Naive B cell (primary cell): Measurements from ENCODE around the gene SLC6A19. TPM values are rescaled to one million over a fixed set of nuclear protein-coding genes. Genes with fewer than 3 reads are reported as not detected.

Source experiments
- ATAC-seq, 2 donors: fragments of 150-1000 bp; cut with Tn5 transposase; 2 replicates each; pipeline ENCODE4 v1.10.0; 2021; ENCODE audit warnings: low read depth in 2 of 2, mild to moderate bottlenecking in 2 of 2, moderate library complexity in 2 of 2
- DNase-seq: peaks from one replicate; pipeline ENCODE4 v3.0.0; 2022
- H3K27ac Mint-ChIP-seq, 6 donors: one replicate each; pipeline ENCODE4 v1.8.0; 2020 to 2022; ENCODE audit warnings: mild to moderate bottlenecking in 6 of 6, mixed read lengths in 6 of 6, moderate library complexity in 5 of 6, inconsistent platforms in 2 of 6
- H3K27me3 Mint-ChIP-seq, 3 donors: one replicate each; pipeline ENCODE4 v1.8.0; 2021 to 2022; ENCODE audit warnings: mixed read lengths in 3 of 3, mild to moderate bottlenecking in 1 of 3
- H3K36me3 Mint-ChIP-seq, 2 donors: one replicate each; pipeline ENCODE4 v1.8.0; 2020 to 2022; ENCODE audit warnings: mixed read lengths in 2 of 2, inconsistent platforms in 1 of 2, mild to moderate bottlenecking in 1 of 2
- H3K4me1 Mint-ChIP-seq, 3 donors: one replicate each; pipeline ENCODE4 v1.8.0; 2020 to 2022; ENCODE audit warnings: mixed read lengths in 3 of 3, inconsistent platforms in 1 of 3, mild to moderate bottlenecking in 1 of 3, moderate library complexity in 1 of 3
- H3K4me3 Mint-ChIP-seq, 8 donors: one replicate each; pipeline ENCODE4 v1.8.0; 2020 to 2022; ENCODE audit warnings: mild to moderate bottlenecking in 8 of 8, mixed read lengths in 8 of 8, moderate library complexity in 8 of 8, inconsistent platforms in 2 of 8
- H3K9me3 Mint-ChIP-seq, 7 donors: one replicate each; pipeline ENCODE4 v1.8.0; 2020 to 2022; ENCODE audit warnings: mixed read lengths in 7 of 7, mild to moderate bottlenecking in 5 of 7, inconsistent platforms in 2 of 7, moderate library complexity in 1 of 7
- polyA plus RNA-seq, 6 donors: library from polyadenylated mRNA; unstranded; fragments of 300-500 nt; fragmentation: Illumina TruSeq; gene quantifications; one replicate each; pipeline ENCODE4 v1.2.3, GENCODE V29; 2021; ENCODE audit warnings: low read depth in 6 of 6

SLC6A19 gene
- polyA plus RNA-seq, 6 donors from 2014 or later = not detected

DNA sequence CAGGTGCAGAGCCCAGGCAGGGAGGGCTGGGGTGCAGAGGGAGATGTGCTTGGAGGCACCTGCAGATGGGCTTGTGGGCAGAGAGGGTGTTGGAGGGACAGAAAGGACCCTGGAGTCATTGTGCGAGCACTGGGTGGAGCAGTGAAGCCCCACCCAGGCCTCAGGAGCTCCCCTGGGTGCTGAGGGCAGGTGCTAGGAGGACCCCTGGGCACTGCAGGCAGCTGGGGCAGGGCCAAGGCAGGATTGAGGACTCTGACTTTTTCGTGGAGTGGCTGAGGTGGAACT lies 13.5 kb downstream of the SLC6A19 start:
- peaks cover 0 to 8% (median 0%) of the 10 kb centered on the region in 7 donors for H3K9me3 Mint-ChIP-seq
- H3K36me3 Mint-ChIP-seq = no peaks in the 10 kb centered on the region
- ATAC-seq = no peak
- H3K4me1 Mint-ChIP-seq = no peaks in the 10 kb centered on the region
- DNase-seq = no peak
- no peak overlapping the region for H3K27ac Mint-ChIP-seq
- no peak overlapping the region for H3K4me3 Mint-ChIP-seq
- H3K27me3 Mint-ChIP-seq = peaks cover 0 to 11% (median 0%) of the 10 kb centered on the region in 3 donors

DNA sequence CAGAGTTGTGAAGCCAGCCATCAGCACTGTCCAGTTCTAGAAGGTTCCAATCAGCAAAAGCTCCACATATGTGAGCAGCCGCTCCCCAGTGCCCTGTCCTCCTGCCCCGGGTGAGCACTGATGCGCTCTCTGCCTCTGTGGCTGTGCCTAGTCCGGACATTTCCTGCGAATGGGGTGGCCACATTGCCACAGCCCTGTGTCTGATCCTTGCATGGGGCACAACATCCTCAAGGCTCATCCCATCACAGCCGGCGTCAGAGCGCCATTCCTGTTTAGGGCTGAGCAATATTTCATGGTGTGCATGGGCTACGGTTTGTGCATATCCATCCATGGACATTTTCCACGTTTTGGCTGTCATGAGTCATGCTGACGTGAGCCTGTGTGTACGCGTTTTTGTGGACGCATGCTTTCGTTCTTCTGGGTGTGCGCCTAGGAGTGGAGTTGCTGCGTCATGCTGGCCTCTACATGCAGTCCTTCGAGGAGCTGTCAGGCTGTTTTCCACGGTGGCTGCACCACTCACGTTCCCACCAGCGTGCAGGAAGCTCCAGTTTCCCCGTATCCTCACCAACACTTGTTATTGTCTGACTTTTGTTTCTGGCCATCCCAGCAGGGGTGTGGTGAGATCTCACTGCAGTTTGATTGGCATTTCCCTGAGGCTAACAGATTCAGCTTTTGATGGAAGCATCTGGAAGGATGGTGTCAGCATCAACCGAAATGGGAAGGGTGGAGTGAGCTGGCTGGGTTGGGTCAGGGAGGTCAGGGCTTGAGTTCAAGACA lies 14.1 kb downstream of the SLC6A19 start:
- Mint-ChIP-seq H3K4me1 (no peaks in the 10 kb centered on the region), H3K27ac (no peak overlapping the region), H3K36me3 (no peaks in the 10 kb centered on the region), H3K9me3 (peaks cover 0 to 8% (median 0%) of the 10 kb centered on the region in 7 donors), H3K27me3 (peaks cover 0 to 11% (median 0%) of the 10 kb centered on the region in 3 donors), H3K4me3 (peak overlapping the region in 1 of 8 donors; percentile 17)
- DNase-seq = no peak
- no peak for ATAC-seq

DNA sequence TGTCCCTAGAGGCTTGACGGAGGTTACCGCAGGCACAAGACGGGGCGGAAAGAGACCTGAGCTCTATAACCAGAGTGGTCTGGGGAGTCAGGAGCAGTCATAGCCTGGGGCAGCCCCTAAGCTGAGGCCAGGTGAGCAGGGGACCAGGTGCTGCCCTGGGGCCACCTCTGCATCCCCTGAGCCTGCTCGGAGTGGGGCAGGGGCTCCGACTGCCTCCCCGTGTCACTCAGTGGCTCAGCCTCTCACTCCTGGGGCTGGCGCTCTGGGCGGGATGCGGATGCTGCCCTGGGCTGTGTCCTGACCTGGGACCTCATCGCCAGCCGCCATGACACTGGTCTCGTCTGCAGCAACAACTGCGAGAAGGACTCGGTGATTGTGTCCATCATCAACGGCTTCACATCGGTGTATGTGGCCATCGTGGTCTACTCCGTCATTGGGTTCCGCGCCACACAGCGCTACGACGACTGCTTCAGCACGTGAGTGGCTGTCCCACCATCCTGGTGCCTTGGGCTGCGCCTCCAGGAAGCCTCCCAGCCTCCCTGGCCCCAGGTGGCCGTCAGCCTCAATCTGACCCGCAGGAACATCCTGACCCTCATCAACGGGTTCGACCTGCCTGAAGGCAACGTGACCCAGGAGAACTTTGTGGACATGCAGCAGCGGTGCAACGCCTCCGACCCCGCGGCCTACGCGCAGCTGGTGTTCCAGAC lies 15.0 kb downstream of the SLC6A19 start:
- Mint-ChIP-seq H3K9me3 (peaks cover 0 to 6% (median 0%) of the 10 kb centered on the region in 7 donors), H3K4me1 (no peaks in the 10 kb centered on the region), H3K27me3 (peaks cover 0 to 11% (median 0%) of the 10 kb centered on the region in 3 donors), H3K27ac (no peak overlapping the region), H3K36me3 (no peaks in the 10 kb centered on the region), H3K4me3 (peak overlapping the region in 1 of 8 donors; percentile 53)
- ATAC-seq = no peak
- DNase-seq = no peak

GRCh38 chr5:1216918-1217295 lies 15.5 kb downstream of the SLC6A19 start:
- H3K36me3 Mint-ChIP-seq = no peaks in the 10 kb centered on the region
- DNase-seq = no peak
- no peak overlapping the region for H3K27ac Mint-ChIP-seq

GRCh38 chr5:1217596-1218206 lies 16.3 kb downstream of the SLC6A19 start:
- ATAC-seq (no peak), DNase-seq (no peak)
- no peaks in the 10 kb centered on the region for H3K36me3 Mint-ChIP-seq
- H3K4me1 Mint-ChIP-seq = no peaks in the 10 kb centered on the region
- peaks cover 0 to 4% (median 0%) of the 10 kb centered on the region in 7 donors for H3K9me3 Mint-ChIP-seq
- peaks cover 0 to 11% (median 0%) of the 10 kb centered on the region in 3 donors for H3K27me3 Mint-ChIP-seq
- peak overlapping the region in 1 of 6 donors; percentile 93 for H3K27ac Mint-ChIP-seq
- no peak overlapping the region for H3K4me3 Mint-ChIP-seq

More at GRCh38 chr5:1216918-1217295, 15.5 kb downstream of the SLC6A19 start:
- H3K27me3 Mint-ChIP-seq = peaks cover 0 to 11% (median 0%) of the 10 kb centered on the region in 3 donors
- H3K4me3 Mint-ChIP-seq = no peak overlapping the region
- no peak for ATAC-seq
- H3K4me1 Mint-ChIP-seq = no peaks in the 10 kb centered on the region
- peaks cover 0 to 4% (median 0%) of the 10 kb centered on the region in 7 donors for H3K9me3 Mint-ChIP-seq

DNA sequence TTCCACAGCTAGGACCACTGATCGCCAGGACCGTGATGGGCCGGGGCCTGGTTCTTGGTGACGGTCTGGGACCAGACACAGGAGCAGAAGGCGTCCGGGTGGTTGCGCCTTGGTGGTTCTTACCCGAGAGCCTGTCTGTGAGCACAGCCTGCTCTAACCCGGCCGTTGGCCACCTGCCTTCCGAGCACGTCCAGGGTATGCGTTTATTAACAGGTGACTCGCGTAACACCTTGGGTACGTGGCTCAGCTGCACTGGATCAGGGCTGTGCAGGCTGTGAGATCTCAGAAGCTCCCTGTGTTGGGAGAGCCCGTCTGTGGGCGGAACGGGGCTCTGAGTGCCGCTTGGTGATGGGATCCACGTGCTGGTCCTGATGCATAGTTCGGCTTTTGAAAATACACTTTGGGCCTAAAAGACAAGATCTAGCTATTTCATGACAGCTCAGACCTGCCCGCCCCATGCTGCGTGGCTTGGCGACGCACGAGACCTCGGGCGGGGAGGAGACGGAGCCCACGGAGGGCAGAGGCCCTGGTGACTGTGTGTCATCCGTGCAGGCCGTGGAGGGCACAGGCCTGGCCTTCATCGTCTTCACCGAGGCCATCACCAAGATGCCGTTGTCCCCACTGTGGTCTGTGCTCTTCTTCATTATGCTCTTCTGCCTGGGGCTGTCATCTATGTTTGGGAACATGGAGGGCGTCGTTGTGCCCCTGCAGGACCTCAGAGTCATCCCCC lies 17.1 kb downstream of the SLC6A19 start:
- peaks cover 0 to 11% (median 0%) of the 10 kb centered on the region in 3 donors for H3K27me3 Mint-ChIP-seq
- ATAC-seq = no peak
- no peaks in the 10 kb centered on the region for H3K4me1 Mint-ChIP-seq

GRCh38 chr5:1219098-1219767 lies 17.8 kb downstream of the SLC6A19 start:
- Mint-ChIP-seq H3K36me3 (no peaks in the 10 kb centered on the region), H3K4me1 (no peaks in the 10 kb centered on the region)

More for the DNA sequence above, 17.1 kb downstream of the SLC6A19 start:
- Mint-ChIP-seq H3K36me3 (no peaks in the 10 kb centered on the region), H3K27ac (peak overlapping the region in 1 of 6 donors; percentile 27), H3K9me3 (peaks cover 0 to 4% (median 0%) of the 10 kb centered on the region in 7 donors), H3K4me3 (no peak overlapping the region)
- no peak for DNase-seq

DNA sequence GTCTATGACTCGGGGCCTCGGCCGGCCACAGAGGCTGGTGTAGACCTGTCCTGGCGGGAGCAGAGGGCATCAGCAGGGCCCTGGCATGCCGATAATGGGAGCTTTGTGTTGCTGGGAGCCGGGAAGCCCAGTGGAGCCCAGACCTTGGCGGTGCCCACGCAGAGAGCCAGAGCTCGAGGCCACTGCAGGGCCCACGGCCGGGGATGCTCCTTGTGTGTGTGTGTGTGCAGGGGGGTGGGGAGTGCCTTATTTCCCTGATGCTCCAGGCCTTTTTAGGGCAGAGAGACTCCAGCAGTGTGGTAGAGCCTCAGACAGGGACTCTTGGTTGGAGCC lies 18.3 kb downstream of the SLC6A19 start:
- ATAC-seq (no peak), DNase-seq (no peak)
- no peak overlapping the region for H3K27ac Mint-ChIP-seq
- H3K4me1 Mint-ChIP-seq = no peaks in the 10 kb centered on the region
- H3K4me3 Mint-ChIP-seq = no peak overlapping the region
- H3K9me3 Mint-ChIP-seq = peaks cover 0 to 4% (median 0%) of the 10 kb centered on the region in 7 donors
- no peaks in the 10 kb centered on the region for H3K36me3 Mint-ChIP-seq
- peaks cover 0 to 11% (median 0%) of the 10 kb centered on the region in 3 donors for H3K27me3 Mint-ChIP-seq

More at GRCh38 chr5:1219098-1219767, 17.8 kb downstream of the SLC6A19 start:
- Mint-ChIP-seq H3K27ac (no peak overlapping the region), H3K9me3 (peaks cover 0 to 4% (median 0%) of the 10 kb centered on the region in 7 donors), H3K27me3 (peaks cover 0 to 11% (median 0%) of the 10 kb centered on the region in 3 donors), H3K4me3 (no peak overlapping the region)
- DNase-seq (no peak), ATAC-seq (no peak)

DNA sequence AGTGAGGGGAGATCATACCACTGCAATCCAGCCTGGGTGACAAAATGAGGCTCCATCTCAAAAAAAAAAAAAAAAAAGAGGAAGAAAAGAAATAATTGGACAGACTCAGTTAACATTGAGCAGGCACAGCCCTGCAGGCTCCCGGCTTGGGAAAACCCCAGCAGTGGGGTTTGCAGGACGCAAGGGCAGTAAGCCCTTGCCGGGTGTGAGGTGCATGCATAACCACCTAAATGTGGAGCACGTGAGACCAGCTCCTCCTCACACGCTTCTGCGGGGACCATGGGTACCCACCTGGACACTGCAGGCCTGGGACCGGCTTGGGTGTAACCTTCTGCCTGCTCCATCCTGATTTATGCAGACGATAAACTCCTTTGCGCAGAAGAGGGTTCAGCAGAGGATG lies 19.0 kb downstream of the SLC6A19 start:
- DNase-seq = no peak
- Mint-ChIP-seq H3K4me3 (no peak overlapping the region), H3K27me3 (peaks cover 0 to 11% (median 0%) of the 10 kb centered on the region in 3 donors)

GRCh38 chr5:1220831-1221230 lies 19.4 kb downstream of the SLC6A19 start:
- no peaks in the 10 kb centered on the region for H3K36me3 Mint-ChIP-seq
- DNase-seq (no peak), ATAC-seq (no peak)
- H3K27me3 Mint-ChIP-seq = peaks cover 0 to 11% (median 0%) of the 10 kb centered on the region in 3 donors
- no peak overlapping the region for H3K27ac Mint-ChIP-seq
- peaks cover 0 to 2% (median 0%) of the 10 kb centered on the region in 7 donors for H3K9me3 Mint-ChIP-seq
- no peak overlapping the region for H3K4me3 Mint-ChIP-seq
- H3K4me1 Mint-ChIP-seq = no peaks in the 10 kb centered on the region

More for the DNA sequence above, 19.0 kb downstream of the SLC6A19 start:
- Mint-ChIP-seq H3K9me3 (peaks cover 0 to 4% (median 0%) of the 10 kb centered on the region in 7 donors), H3K27ac (peak overlapping the region in 1 of 6 donors; percentile 59), H3K36me3 (no peaks in the 10 kb centered on the region), H3K4me1 (no peaks in the 10 kb centered on the region)
- ATAC-seq = no peak

DNA sequence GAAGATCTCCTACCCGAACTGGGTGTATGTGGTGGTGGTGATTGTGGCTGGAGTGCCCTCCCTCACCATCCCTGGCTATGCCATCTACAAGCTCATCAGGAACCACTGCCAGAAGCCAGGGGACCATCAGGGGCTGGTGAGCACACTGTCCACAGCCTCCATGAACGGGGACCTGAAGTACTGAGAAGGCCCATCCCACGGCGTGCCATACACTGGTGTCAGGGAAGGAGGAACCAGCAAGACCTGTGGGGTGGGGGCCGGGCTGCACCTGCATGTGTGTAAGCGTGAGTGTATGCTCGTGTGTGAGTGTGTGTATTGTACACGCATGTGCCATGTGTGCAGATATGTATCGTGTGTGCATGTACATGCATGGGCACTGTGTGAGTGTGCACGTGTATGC lies 20.3 kb downstream of the SLC6A19 start:
- no peaks in the 10 kb centered on the region for H3K4me1 Mint-ChIP-seq
- no peak overlapping the region for H3K4me3 Mint-ChIP-seq
- no peaks in the 10 kb centered on the region for H3K36me3 Mint-ChIP-seq
- H3K27ac Mint-ChIP-seq = peak overlapping the region in 1 of 6 donors; percentile 69
- H3K27me3 Mint-ChIP-seq = peaks cover 0 to 11% (median 0%) of the 10 kb centered on the region in 3 donors
- no peak for ATAC-seq
- no peak for DNase-seq
- H3K9me3 Mint-ChIP-seq = no peaks in the 10 kb centered on the region

DNA sequence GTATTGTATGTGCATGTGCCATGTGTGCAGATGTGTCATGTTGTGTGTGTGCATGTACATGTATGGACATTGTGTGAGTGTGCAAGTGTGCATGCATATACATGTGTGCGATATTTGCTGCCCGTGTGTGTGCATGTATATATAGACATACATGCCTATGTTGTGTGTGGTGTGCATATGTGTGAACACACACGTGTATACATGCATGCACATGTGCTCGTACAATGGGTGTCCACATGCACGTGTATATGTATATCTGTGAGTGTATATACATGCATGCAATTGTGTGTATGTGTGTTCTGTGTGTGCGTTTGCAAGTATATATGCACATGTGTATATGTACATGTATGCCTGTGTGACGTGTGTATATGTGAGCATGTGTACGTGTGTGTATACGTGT lies 20.8 kb downstream of the SLC6A19 start:
- Mint-ChIP-seq H3K4me1 (no peaks in the 10 kb centered on the region), H3K9me3 (no peaks in the 10 kb centered on the region), H3K4me3 (no peak overlapping the region), H3K36me3 (no peaks in the 10 kb centered on the region), H3K27me3 (peaks cover 0 to 13% (median under 1%) of the 10 kb centered on the region in 3 donors), H3K27ac (no peak overlapping the region)
- DNase-seq (no peak), ATAC-seq (no peak)
